SH-SY5Y (cell line): Measurements from ENCODE around the gene ZNF273.

Source experiments
- GATA2 ChIP-seq: IDR thresholded peaks from 2 replicates; pipeline ENCODE4 v1.6.1; 2011; ENCODE audit warnings: mild to moderate bottlenecking, low read depth, low read length
- GATA3 ChIP-seq: IDR thresholded peaks from 2 replicates; pipeline ENCODE4 v1.6.1; 2011; ENCODE audit warnings: low read depth, mild to moderate bottlenecking, low read length, moderate library complexity

ZNF273 gene

GRCh38 chr7:64902806-64903721, at the start of gene ZNF273:
TSS of gene ZNF273 (plus strand) at chr7:64903273. CDS start at chr7:64903318, 45 bp downstream.
- TF ChIP-seq GATA2 (no peak), GATA3 (no peak)

GRCh38 chr7:64853679-64854078, 49.4 kb upstream of the ZNF273 start:
- TF ChIP-seq GATA2 (no peak), GATA3 (no peak)

GRCh38 chr7:64854969-64855368, 48.1 kb upstream of the ZNF273 start:
- TF ChIP-seq GATA3 (no peak), GATA2 (no peak)

GRCh38 chr7:64863021-64863420, 40.1 kb upstream of the ZNF273 start:
- TF ChIP-seq GATA3: no peak

- TF ChIP-seq GATA3 (no peak), GATA2 (no peak)
Measured at GRCh38 chr7:64863969-64864368, 39.1 kb upstream of the ZNF273 start.

GRCh38 chr7:64867863-64868440, 35.1 kb upstream of the ZNF273 start:
- TF ChIP-seq GATA2: no peak
- TF ChIP-seq GATA3: no peak

GRCh38 chr7:64868499-64868898, 34.6 kb upstream of the ZNF273 start:
- TF ChIP-seq GATA3 (no peak), GATA2 (no peak)

GRCh38 chr7:64869121-64869725, 33.9 kb upstream of the ZNF273 start:
- no peak for TF ChIP-seq GATA2

GRCh38 chr7:64869912-64870562, 33.0 kb upstream of the ZNF273 start:
- TF ChIP-seq GATA2: no peak
- no peak for TF ChIP-seq GATA3

- TF ChIP-seq GATA3 (no peak), GATA2 (no peak)
Measured at GRCh38 chr7:64870656-64871055, 32.4 kb upstream of the ZNF273 start.

GRCh38 chr7:64871761-64872160, 31.3 kb upstream of the ZNF273 start:
- TF ChIP-seq GATA2 (no peak), GATA3 (no peak)

- no peak for TF ChIP-seq GATA3
- TF ChIP-seq GATA2: no peak
Measured at GRCh38 chr7:64872351-64873154, 30.5 kb upstream of the ZNF273 start.

GRCh38 chr7:64873155-64873500, 29.9 kb upstream of the ZNF273 start:
- TF ChIP-seq GATA3: no peak
- TF ChIP-seq GATA2: no peak

GRCh38 chr7:64873517-64873916, 29.6 kb upstream of the ZNF273 start:
- TF ChIP-seq GATA2: no peak
- no peak for TF ChIP-seq GATA3

GRCh38 chr7:64874114-64874513, 29.0 kb upstream of the ZNF273 start:
- TF ChIP-seq GATA2 (no peak), GATA3 (no peak)
